Stimulated activated CD4-positive, alpha-beta T cell treated with anti-CD3 and anti-CD28 coated beads, Interleukin-15, amount 100 ng/mL, for 1 hour (primary cell): ENCODE results near the gene KIF3A.

Experiments used
- DNase-seq, 2 donors: peaks; one replicate each; pipeline ENCODE4 v3.0.0-alpha.2; 2020; ENCODE audit warnings: low read depth in 1 of 2, low spot score in 1 of 2

Gene KIF3A

GRCh38 chr5:132736853-132737833 is at the start of gene KIF3A:
Gene KIF3A (minus strand): TSS chr5:132737546. CDS start chr5:132737419, 127 bp downstream.
- DNase-seq, result peak; percentile 96 to 99

DNA sequence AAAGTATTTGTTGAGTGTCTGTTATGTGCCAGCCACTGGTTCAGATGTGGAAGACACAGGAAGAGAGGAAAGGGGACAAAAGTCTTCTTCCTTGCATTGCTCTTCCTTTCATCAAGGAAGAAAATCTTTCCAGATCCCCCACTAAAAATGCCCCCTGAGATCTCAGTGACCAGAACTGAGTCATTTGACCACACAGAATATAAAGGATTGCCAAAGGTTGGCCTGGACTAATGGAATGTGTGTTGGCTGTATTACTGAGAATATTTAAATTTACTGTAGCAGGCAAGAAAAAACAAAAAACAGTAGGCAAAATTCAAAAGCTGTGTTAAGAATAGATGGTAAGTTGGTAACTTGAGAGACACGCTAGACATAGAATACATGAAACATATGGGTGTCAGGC is 49.7 kb upstream of the KIF3A start:
- no peak for DNase-seq

DNA sequence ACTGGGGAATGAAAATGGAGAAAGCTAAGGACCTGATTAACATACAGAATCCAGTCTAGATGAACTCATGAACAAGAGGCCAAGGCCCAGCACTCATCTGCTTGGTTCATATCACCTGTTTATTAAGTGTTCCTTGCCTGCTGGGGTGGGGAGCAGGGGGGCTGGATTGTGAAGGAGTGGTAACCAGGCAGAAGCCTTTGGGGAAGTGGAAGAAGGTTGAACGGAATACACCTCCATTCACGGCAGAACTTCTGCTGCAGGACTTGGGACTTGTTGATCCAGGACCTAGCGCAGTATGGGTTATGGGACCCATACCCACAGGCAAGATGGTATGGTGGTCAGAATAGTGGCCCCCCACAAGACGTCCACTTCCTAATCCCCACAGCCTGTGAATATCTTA is 48.5 kb upstream of the KIF3A start:
- no peak for DNase-seq

DNA sequence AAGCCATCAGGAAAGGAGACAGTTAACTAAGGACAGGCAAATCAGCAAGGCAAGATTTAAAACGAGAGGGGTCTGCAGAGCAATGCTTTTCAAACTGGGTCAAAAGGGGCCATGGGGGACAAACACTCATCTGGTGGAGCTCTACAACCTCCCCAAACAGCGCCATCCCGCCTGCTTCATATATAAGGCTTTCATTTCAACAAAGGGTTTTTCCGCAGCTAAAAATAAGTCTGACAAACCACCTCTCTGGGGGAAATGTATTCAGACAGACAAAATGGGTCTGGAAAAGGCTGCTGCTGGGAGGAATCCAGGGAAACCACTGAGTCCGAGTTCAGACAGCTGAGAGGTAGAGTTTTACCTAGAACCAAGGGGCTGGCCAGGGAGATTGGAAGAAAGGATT is 48.0 kb upstream of the KIF3A start:
- DNase-seq, result no peak

DNA sequence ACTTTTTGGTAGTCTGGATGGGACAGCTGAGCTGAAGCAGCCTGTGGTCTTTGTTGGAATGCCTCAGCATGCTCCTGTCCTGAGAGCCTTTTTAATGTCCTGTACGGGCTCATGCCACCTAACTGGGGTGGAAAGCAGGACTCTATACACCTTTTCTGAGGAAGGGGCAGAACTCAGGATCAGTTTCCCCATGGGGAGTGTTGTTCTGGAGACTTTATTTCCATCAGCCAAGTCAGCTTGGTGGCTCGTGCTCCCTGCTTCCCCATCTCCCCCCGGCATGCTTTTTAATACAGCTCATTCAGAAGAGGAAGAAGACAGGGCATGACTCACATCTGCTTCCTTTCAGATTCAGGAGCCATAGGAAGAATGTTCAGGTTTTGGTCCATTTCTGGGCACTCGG is 44.8 kb upstream of the KIF3A start:
- no peak for DNase-seq

GRCh38 chr5:132781029-132781428 is 43.7 kb upstream of the KIF3A start:
- DNase-seq, result no peak

DNA sequence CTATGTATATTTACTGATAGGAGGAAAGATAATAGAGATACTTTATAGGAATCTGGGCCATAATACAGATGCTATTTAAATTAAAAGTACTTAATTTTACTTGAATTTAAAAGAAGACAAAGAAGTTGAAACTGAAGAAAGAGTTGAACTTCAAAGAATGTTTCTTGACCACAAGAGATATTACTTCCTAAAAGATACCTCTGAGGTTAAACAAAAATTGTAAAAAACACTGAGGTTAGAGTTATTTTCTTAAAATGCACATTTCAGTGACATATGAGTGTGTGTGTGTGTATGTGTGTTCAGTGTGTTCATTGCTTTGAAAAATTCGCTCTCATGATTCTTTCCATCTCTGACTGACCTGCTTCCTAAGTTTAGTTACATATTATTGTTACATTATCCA is 43.2 kb upstream of the KIF3A start:
- no peak for DNase-seq

DNA sequence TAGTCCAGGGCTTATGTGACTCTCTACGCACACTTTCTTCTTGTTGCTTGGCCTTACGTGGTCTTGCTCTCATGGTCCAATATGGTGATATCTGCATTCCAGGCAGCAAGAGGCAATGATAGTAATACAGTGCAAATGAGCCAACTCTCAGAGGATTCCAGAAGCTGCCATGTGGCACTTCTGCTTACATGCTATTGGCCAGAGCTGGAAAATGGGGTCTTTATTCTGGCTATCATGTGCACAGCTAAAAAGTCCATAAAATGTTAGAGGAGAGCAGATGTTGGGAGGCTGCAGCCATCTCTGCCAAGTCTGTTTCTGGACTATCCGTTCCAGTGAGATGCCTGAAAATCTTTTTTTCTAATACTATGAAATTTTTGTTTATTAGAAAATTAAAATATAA is 42.6 kb upstream of the KIF3A start:
- no peak for DNase-seq

DNA sequence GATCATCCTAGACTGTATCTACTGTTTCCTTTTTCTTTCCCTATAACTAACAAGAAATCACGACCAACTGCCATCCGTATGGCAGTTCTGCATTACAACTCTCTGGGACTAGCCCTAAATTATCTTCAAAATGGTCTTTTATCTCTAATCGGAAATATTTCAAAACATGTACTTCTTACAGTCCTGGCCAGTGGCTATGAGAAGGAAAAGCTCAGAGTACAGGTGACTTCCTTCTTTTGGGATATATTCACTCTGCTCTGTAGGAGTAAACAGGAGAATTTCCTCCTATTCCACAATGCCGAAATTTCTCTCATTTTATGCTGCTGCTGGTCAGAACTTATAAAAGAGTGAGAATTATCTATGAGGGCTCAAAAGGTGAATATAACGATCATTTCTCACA is 41.5 kb upstream of the KIF3A start:
- DNase-seq, result no peak

GRCh38 chr5:132778129-132778528 is 40.8 kb upstream of the KIF3A start:
- no peak for DNase-seq

DNA sequence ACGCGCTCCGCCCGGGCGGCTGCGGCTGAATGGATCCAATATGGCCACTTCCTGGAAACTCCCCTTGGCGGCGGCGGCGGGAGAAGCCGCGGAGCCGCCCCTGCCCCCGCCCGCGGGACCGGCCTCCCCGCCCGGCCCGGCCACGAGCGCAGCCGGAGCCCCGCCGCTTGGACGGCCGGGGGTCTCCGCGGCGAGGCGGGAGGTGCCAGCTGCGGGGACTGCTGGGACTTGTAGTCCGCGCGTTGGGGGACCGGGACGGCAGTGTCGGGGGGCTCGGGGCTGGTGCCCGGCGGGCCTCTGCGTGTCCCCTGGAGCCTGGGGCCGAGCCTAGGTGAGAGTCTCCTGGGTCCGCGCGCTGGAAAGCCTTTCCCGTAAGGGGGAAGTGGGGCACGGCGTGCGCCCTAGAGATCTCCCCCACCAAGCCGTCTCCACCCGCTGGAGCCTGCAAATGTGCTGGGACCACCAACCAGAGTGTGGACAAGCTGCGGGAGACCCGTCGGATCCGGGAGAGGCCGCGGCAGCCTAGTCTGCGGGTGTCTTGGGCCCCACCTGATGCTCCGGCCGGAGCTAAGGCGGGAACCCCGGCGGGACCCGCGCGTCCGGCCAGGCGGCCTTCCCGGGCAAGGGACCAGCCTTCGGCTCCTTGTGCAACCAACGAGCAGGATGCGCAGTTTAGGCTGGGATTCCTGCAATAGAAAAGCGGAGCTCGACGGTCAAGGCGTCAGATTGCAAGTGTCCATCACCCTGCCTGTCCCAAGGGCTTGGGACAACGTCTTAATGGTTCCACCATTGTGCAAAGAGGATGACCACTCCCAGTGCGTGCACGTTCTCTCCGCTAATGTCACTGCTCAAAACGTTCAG is 40.1 kb upstream of the KIF3A start, which contains the start of gene SEPTIN8:
TSS of gene SEPTIN8 (minus strand) at position 31 of the 861 bp plus-strand sequence. CDS start 102 bp downstream, outside the sequence.
- peak in 1 of 2 donors; percentile 25 for DNase-seq

DNA sequence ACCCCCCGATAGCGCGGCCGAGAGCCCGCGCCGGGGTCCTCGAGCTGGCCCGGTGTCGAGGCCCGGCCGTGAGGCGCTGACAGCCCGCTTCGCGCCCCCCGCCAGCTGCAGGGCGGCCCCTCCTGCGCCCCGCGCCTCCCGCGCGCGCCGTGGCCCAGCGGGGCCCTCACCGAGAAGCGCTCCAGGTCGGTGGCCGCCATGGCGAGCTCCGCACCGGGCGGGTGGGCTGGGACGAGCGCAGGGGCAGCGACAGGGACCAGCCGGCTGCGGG is 39.5 kb upstream of the KIF3A start:
- no peak for DNase-seq

- no peak for DNase-seq
Measured at GRCh38 chr5:132776131-132776937, 39.0 kb upstream of the KIF3A start.

GRCh38 chr5:132775476-132775961 is 38.2 kb upstream of the KIF3A start:
- no peak for DNase-seq

- DNase-seq, result no peak
Measured at GRCh38 chr5:132774896-132775295, 37.5 kb upstream of the KIF3A start.

DNA sequence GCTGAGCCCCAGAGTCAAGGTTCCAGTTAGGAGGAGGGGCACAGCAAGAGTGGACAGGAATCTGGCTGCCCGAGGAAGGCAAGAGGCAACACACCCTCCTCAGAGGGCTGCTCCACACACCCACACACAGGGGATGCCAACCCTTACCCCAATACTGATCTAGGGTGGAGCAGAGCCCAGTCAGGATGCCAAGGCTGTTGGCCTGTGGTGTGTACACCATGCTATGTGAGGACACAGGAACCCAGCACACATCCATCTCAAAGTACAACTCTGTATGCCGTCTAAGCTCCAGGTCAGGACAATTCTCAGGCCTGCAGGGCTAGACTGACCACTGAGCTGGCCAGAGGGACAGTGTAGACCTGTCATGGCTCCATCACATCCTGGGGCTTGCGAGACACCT is 37.1 kb upstream of the KIF3A start:
- DNase-seq, result no peak

- DNase-seq, result no peak
Measured at GRCh38 chr5:132773601-132774355, 36.4 kb upstream of the KIF3A start.

DNA sequence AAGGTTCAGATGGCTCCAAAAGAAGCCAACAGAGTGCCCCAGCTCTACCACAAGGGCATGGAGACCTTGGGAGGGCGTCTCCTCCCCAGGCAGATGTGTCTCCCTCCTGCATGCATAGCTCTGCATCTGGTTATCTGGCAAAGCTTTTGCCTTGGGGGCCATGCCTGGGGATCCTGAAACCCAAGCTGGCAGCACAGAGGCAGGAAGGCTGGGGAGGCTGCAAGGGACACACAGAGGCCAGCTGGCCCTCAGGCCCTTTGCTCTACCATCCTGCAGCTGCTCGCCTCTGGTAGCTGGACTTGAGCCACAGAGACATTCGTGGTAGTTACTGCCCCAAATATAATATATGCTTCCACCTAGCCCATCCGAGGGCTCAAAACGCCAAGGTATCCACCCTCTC is 35.8 kb upstream of the KIF3A start:
- DNase-seq, result no peak

GRCh38 chr5:132772291-132773070 is 35.1 kb upstream of the KIF3A start:
- no peak for DNase-seq
